Activated T-cell treated with anti-CD3 and anti-CD28 coated beads, Interleukin-2, amount 50 U/mL, for 48 hours (primary cell): ENCODE measurements around the gene ATRN.
"Not testable (repeated sequence)": the region's sequence is repeated elsewhere in the genome, so short reads cannot be mapped to it uniquely, and the experiment has no call there.

Source experiments
- DNase-seq, 2 experiments: peaks; one replicate each; pipeline ENCODE4 v3.0.0-alpha.2; 2020

Gene ATRN

GRCh38 chr20:3576363-3576762, 105.5 kb downstream of the ATRN start:
- DNase-seq, result no peak

- no peak for DNase-seq
Measured at GRCh38 chr20:3577366-3577765, 106.5 kb downstream of the ATRN start.

GRCh38 chr20:3580412-3580811, 109.6 kb downstream of the ATRN start:
- DNase-seq, result no peak

- no peak for DNase-seq
Measured at GRCh38 chr20:3583765-3584164, 112.9 kb downstream of the ATRN start.

- DNase-seq, result no peak
Measured at GRCh38 chr20:3586093-3586492, 115.3 kb downstream of the ATRN start.

- DNase-seq, result no peak
Measured at GRCh38 chr20:3590164-3590563, 119.3 kb downstream of the ATRN start.

- no peak for DNase-seq
Measured at GRCh38 chr20:3592931-3593330, 122.1 kb downstream of the ATRN start.

- no peak for DNase-seq
Measured at GRCh38 chr20:3595541-3595940, 124.7 kb downstream of the ATRN start.

GRCh38 chr20:3603108-3603507, 132.3 kb downstream of the ATRN start:
- no peak for DNase-seq

GRCh38 chr20:3605386-3605886, 134.6 kb downstream of the ATRN start:
- DNase-seq, result not testable (repeated sequence)

GRCh38 chr20:3606021-3606420, 135.2 kb downstream of the ATRN start:
- DNase-seq, result no peak

GRCh38 chr20:3611901-3612300, 141.1 kb downstream of the ATRN start:
- DNase-seq, result no peak

GRCh38 chr20:3612795-3613572, 142.2 kb downstream of the ATRN start:
- DNase-seq, result no peak

GRCh38 chr20:3613821-3614440, 143.1 kb downstream of the ATRN start:
- no peak for DNase-seq

GRCh38 chr20:3614466-3614865, 143.6 kb downstream of the ATRN start:
- no peak for DNase-seq

GRCh38 chr20:3615171-3615840, 144.5 kb downstream of the ATRN start:
- DNase-seq, result not testable (repeated sequence)

- no peak for DNase-seq
Measured at GRCh38 chr20:3616250-3616649, 145.4 kb downstream of the ATRN start.

- DNase-seq, result no peak
Measured at GRCh38 chr20:3621111-3621510, 150.3 kb downstream of the ATRN start.

GRCh38 chr20:3622406-3622805, 151.6 kb downstream of the ATRN start:
- no peak for DNase-seq

GRCh38 chr20:3627476-3627875, 156.7 kb downstream of the ATRN start:
- no peak for DNase-seq

GRCh38 chr20:3628502-3629314, 157.9 kb downstream of the ATRN start:
- no peak for DNase-seq

GRCh38 chr20:3629893-3630292, 159.1 kb downstream of the ATRN start:
- DNase-seq, result no peak

- DNase-seq, result no peak
Measured at GRCh38 chr20:3630429-3630828, 159.6 kb downstream of the ATRN start.
